ENCODE results near the gene IGFBP1.
"Not testable (repeated sequence)": the region's sequence is repeated elsewhere in the genome, so short reads cannot be mapped to it uniquely, and the experiment has no call there.

IGFBP1 gene

DNA sequence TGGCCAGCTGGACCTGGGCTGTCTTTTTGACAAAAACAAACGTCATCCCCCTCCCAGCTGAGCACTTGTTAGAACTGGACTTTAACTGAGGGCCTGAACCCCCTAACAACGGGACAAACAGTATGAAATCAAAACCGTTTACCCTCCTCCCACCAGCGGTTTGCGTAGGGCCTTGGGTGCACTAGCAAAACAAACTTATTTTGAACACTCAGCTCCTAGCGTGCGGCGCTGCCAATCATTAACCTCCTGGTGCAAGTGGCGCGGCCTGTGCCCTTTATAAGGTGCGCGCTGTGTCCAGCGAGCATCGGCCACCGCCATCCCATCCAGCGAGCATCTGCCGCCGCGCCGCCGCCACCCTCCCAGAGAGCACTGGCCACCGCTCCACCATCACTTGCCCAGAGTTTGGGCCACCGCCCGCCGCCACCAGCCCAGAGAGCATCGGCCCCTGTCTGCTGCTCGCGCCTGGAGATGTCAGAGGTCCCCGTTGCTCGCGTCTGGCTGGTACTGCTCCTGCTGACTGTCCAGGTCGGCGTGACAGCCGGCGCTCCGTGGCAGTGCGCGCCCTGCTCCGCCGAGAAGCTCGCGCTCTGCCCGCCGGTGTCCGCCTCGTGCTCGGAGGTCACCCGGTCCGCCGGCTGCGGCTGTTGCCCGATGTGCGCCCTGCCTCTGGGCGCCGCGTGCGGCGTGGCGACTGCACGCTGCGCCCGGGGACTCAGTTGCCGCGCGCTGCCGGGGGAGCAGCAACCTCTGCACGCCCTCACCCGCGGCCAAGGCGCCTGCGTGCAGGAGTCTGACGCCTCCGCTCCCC lies at the start of gene IGFBP1:
IGFBP1 (plus strand) TSS at position 304 of the 808 bp plus-strand sequence; CDS start at position 469, 165 bp downstream.
- no peak for DNase-seq

DNA sequence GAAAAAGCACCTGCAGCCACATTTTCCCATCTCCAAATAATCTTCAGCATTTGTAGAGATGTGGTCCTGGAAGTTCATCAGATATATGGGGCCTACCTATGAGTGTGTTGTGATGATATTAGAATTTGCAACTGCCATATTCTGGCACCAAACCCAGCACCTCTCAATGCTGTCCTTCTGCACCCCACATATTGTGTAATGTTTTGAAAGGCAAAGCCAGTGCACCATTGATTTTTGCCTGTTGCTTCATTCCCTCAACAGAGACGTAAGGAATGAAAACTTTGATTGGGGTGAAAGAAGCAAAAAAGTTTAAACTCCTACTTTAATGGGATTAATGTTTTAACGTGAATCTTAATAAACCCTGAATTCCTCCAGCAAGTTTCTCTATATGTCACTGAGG lies 49.4 kb upstream of the IGFBP1 start:
- not testable (repeated sequence) for DNase-seq

DNA sequence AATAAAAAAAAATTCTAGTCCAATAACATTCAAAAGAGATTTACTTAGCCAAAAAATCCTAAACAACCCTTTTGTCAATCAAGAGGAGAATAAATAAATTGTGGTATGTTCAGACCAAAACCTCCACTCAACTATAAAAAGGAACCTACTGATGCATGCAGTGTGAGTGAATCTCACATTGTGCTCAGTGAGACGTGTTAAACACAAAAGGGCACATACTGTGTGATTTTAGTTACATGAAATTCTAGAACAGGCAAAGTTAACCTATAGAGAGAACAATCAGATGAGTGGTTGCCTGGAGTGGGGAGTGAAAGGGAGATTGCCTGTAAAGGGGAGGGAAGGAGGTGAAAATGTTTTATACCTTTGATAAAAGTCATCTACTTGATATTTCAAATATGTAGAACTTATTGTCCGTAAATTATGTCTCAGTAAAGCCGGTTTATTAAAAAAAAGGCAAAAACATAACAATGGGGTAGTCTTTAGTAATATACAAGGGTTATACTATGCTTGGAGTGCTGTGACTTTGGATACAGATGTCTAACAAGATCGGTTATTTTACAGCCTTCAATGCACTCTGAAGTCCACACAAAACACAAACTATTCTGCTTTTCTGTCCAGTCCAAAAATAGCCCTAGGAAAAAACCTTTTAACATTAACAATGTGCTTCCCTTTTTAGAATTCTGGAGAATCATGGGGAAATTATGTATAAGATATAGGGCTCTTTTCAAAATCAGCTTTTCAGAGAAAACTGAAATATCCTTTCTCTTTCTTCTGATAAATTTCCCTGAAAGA lies 46.2 kb upstream of the IGFBP1 start:
- not testable (repeated sequence) for DNase-seq

DNA sequence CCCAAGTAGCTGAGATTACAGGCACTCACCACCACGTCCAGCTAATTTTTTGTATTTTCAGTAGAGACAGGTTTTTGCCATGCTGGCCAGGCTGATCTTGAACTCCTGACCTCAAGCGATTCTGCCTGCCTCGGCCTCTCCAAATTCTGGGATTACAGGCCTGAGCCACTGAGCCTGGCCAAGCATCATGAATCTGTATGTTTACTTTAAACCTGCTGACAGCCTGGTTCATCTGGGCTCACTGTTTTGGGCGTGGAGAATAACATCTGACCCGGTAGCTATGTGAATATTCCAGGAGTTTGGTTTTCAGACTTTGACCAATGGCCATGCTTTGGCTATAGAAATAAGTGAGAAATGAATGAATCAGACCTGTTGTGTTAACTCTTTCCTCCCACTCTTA lies 41.8 kb upstream of the IGFBP1 start:
- DNase-seq, result not testable (repeated sequence)

DNA sequence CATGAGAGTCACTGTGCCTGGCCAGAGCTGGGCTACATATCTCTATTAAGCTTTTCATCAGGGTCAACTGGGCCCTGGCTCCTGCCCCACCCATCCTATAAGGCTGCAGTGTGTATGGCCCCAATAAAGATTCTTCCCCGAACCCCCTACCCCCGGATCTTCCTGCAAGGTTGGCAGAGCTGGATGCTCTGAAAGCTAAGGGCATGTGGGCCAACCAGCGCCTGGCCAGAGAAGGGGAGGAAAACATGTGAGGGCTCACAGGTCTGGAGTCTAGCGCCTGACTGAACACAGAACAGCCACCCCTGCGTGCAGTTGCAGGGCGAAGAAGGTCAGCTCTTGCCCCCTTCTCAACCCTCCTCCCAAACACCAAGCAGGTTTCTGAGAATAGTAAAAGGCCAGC lies 39.6 kb upstream of the IGFBP1 start:
- DNase-seq, result not testable (repeated sequence)

DNA sequence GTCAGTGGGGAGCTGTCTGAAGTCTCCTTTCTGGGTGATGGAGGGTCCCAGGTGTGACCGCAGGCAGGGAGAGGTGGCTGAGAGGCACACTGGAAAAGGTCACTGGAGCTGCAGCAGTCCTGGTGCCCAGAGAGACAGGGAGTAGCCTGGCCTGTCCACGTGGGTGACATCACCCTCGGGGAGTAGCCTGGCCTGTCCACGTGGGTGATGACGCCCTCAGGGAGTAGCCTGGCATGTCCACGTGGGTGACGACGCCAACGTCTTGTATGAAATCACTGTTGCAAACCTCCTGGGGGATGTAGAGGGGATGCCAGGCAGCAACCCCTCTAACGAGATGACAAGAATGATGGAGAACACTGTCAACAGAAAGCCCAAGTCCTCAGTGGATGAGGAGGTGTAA lies 35.3 kb upstream of the IGFBP1 start:
- DNase-seq, result not testable (repeated sequence)

DNA sequence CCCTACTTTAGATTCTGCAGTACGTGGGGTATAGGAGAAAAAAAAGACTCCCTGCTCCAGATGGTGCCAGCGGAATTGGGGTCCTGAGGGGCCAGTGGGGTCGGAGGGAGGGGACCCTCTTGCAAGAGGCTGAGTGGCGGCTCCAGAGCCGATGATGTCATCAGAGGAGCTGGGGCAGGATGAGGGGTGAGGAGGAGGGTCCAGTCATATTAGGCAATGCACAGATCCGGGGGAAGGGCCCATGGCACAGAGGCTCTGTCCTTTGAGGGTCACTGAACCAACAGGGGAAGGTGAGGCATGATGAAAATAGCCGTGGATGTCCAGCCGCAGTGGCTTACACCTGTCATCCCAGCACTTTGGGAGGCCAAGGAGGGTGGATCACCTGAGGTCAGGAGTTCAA lies 34.8 kb upstream of the IGFBP1 start:
- not testable (repeated sequence) for DNase-seq

DNA sequence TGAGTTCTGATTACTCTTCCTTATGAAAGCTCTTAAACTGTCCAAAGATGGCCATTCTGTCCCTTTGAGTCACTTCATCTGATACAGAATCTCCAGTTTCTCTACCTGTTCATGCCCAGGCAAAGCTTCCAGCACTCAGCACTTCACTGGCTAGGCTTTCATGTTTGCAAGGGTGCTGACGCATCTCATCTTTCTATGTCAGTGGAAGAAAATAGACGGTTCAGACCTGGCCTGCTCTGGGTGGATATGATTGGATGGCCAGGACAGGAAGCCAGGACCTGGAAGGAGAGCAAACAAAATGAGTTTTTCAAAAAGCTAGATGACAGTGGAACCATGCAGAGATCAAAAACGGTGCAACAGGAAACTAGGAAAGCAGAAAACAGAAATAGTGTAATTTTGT lies 32.6 kb upstream of the IGFBP1 start:
- not testable (repeated sequence) for DNase-seq

DNA sequence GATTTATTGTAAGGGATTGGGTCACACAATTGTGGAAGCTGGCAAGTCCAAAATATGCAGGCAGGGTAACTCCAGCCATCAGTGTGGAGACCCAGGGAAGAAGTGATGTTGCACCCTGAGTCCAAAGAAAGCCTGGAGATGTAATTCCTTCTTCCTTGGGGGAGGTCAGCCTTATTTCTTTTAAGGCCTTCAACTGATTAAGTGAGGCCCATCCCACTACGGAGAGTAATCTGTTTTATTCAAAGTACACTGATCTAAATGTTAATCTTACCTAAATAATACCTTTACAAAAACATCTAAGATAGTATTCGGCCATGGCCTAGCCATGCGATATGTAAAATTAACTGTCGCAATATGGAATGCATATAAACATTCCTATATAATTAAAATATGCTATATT lies 31.4 kb upstream of the IGFBP1 start:
- DNase-seq, result not testable (repeated sequence)

DNA sequence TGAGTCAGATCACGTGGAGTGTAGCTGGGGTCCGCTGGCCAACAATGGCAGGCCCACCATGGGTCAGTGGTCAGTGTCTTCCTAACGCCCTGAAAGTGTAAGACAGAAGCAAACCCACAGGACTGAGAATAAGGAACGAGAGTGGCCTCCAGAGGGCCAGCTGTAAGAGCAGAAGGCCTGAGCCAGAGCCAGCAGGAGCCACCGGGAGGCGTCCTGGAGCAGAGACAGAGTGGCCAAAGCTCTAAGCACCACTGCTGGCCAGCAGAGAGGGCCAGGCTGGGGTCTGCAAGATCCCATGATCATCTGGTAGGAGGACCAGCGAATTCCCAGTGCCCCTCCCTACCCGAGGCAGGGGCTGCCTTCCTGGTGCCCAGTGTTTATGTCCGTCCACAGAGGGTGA lies 24.6 kb upstream of the IGFBP1 start:
- DNase-seq, result no peak

DNA sequence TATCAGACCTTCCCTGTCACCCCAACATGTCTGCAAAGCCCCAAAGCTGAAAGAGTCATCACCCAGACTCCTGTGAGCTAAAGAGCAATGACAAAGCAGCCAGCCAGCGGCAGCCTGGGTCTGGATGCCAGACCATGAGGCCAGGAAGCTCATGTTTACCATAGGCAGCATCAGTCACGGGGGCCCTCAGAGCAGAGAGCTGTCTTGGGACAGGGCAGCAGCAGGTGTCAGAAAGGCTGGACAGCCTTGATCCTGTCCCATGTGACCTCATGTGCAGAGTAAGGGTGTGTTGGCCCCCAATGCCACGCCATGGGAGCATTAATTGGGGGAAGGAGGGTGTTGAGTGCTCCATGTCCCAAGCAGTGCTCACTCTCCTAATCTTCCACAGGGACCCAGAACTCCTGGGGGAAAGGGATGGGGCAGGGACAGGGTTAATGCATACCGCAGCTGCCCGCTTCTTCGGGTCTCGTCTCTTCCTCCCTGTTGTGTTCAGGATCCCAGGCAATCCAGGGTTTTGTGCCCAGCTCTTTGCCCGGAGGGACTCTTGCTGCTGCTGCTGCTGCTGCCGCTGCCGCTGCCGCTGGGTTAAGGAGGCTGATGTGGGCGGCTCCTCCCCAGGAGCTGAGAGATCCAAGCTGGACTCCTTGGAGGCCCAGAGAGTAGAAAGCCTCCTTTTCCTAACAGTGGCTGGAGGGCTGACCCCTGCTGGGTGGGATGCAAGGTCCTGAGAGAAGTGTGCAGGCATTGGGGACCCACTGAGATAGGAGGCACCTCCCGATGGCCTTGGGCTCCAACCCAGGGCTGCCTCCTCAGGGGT lies 22.5 kb upstream of the IGFBP1 start:
- no peak for DNase-seq

DNA sequence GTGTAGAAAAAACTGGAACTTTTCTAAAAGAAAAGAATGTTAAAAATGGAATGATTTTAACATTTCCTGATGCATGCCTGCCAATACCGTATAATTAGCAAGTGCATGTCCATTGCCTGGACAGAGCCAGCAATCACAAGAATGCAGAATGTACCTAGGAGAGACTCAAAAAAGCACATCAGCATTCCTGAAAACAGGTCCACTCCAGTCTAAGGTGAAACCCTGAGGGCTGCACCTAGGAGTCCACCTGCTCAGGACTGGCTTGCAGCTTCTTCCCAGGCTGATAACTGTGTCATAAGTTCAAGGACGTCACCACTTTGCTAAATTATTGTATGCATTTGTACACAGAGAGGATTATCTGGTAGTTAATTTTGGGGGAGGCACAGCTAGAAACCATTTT lies 20.8 kb upstream of the IGFBP1 start:
- no peak for DNase-seq

DNA sequence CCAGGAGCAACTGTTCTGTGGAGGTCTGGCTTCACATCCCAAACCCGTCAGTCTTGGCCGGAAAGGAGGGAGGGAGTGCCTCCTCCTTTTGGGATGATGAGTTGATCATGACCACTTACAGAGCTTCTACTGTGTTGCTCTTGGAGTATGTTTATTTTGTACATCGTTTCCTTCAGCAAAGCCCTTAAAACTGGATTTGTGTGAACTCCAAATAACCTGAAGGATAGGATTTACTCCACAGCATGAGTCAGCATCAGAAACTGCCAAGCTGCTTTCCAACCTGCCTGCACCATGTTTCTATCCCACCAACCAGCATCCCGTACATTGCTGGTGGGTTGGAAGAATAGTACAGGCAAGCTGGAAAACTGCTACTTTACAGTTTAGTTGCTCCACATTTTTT lies 18.9 kb upstream of the IGFBP1 start:
- DNase-seq, result no peak

DNA sequence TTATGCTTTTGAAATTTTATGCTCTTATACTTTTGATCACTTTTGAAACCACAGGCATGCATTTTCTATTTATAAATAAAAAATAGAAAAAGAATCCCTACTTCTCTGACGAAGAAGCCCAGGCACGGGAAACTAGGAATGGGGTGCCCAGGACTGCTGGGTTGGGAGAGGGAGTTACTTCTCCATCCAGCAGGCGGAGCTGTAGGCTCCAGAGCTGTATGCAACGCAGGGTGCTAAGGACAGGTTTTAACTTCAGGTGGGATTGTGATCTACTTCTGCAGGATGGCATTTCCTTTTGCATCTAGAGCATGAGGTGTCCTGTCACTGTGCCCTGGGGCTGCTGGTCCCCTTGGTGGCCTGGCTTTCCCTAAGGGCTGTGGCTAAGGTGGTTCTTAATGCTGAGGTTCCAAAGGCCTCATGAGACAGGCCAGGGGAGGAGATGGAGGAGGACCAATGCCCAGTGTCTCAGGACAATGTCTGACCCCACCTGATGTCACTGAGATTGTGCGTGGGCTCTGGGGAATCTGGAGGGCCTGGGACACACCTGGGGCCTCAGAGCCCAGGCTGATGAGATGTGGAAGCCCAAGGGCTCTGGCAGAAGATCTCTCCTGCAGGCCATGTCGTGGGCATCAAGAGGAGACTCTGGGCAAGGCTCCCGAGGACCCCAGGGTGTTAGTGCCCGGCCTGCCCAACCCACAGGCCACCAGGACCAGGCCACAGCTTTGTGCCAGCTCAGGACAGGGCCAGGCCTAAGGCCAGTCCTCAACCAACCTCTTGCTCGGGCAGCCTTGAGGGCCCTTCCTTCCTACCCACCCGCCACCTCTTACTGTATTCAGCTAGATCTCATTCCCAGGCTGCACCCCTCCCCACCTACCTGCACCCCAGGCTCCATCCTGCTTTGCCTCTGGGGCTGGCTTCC lies 15.9 kb upstream of the IGFBP1 start:
- DNase-seq, result no peak

DNA sequence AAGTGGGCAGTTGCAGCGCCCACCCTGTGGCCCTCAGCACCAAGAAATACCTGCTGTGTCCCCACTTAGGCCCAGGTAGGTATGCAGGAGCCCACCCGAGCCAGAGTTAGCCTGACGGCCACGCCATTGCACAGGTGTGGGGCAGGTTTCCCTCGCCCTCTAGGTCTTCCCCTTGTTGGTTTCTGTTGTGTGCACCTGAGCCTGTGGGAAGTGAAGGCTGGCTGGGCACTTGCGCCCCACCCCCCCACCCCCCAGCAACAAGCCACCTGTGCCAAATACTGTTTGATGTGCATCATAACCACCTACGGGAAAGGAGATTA lies 15.3 kb upstream of the IGFBP1 start, which contains the start of gene CCDC201:
CCDC201 (minus strand) TSS at position 48 of the 320 bp plus-strand sequence. CDS start 75 bp downstream, outside the sequence.
- no peak for DNase-seq

DNA sequence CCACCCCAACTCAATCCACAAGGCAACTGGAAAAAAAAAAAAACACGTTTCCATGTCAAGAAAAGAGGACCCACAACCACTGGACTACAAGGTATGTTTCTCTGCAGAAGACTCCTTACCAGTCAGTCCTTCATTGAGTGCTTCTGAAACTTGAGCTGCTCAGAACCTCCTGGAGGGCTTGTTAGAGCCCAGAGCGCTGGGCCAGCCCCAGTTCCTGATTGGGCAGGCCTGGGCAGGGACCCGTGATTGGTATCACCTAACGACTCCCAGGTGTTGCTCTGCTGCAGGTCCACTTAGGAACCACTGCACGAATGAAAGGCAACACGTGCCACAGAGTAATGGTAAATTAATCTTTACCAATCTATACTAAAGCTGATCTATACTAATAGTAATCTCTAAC lies 14.9 kb upstream of the IGFBP1 start:
- no peak for DNase-seq

DNA sequence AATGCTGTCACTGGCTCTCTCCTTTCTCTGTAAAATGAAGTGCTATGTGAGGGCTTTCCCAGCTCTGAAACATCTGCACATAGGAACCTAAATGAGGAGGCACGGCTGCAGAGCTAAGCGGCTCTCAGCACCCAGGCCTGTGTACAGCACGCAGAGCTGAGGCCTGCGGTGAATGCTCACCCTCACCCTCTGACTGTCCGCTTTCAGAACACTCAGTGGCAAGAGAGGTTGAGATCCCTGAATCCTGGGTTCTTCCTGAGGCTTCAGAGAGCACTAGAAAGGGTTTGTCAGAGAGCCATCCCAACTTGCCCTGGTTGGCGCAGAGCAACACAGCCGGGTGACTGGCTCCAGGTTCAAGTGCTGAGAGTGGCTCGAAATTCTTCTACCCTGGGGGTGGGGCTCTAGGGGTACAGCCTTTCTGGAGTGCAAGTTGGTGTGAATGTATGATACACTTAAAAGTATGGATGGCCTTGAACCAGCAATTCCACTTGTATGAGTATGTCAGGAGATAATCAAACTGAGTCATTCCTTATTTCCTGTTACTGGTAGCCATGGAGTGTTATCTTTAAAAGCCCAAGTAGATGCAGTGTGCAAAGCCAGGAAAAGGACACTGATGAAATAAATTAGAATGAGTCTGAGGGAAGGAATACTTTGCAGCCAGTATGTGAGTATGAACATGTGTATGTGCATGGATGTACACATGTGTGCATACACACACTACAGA lies 13.7 kb upstream of the IGFBP1 start:
- DNase-seq, result no peak

DNA sequence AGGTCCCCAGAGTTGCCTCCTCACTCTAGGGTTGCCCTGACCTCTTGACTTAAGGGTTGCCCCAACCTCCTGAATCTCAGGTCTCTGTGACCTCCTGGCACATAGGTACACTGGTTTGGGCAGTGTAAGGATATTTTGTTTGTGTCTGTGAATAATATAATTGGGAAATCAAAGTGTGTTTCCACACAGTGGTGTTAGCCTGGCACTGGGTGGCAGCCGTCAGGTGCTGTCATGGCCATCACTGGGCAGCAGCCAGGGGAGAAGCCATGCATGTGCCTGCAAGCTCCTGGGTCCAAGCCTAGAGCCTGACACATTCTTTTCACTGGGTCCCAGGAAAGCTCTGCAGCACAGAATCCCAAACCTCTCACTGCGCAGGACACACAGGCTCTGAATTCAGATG lies 11.8 kb upstream of the IGFBP1 start:
- no peak for DNase-seq

DNA sequence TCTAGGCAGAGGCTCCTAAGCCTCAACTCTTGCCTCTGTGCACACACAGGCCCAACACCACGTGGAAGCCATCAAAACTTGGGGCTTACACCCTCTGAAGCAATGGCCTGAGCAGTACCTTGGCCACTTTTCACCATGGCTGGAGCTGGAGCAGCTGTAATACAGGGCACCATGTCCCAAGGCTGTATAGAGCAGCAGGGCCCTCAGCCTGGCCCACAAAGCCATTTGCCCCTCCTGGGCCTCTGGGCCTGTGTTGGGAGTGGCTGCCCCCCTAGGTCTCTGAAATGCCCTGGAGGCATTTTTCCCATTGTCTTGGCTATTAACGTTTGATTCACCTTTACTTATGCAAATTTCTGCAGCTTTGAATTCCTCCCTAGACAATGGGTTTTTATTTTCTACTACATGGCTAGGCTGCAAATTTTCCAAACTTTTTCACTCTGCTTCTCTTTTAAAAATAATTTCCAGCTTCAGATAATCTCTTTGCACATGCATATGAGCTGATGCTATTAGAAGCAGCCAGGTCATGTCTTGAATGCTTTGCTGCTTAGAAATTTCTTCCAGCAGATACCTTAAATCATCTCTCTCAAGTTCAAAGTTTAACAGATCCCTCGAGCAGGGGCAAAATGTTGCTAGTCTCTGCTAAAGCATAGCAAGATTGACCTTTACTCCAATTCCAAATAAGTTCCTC lies 9.7 kb upstream of the IGFBP1 start:
- no peak for DNase-seq

DNA sequence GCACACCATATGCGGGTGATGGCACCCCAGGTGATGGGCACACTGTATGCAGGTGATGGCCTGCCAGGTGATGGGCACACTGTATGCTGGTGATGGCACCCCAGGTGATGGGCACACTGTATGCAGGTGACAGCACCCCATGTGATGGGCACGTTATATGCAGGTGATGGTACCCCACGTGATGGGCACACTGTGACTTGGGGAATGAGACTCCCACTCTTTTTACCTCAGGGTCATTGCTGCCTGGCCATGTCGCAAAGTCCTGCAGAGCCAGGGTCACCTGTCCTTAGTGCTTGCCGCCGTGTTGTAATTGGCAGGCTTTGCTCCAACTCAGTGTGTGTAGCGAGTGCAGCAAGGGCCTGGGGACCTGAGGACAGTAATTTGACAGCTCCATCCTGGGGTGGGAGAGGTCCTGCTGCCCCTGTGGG lies 7.8 kb upstream of the IGFBP1 start:
- DNase-seq, result no peak

DNA sequence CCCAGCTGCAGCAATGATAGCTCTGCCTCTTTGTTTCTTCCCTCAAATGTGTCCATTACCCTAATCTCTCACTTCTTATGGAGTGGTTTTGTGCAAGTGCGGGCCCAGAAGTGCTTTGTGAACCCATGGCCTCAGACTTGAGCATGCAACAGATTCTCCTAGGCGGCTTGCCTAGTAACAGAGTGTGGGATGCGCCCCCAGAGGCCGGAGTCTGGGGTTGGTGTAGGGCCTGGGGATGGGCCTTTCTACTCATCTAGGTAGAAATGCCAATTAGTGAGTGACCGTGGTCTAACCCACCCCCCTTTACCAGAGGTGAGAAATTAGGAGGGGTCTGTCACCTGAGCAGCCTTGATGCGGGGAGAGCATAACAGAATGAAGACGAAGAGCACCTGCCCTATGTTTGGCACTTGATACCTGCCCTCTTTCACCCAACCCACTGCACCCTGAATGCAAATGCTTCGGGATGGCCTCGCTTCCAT lies 7.0 kb upstream of the IGFBP1 start:
- DNase-seq, result no peak

Data from NCI-H2227 treated with DMSO at 0.1 percent for 48 hours (cell line).